WTC11 (cell line): ENCODE data around the gene CCM2L. TPM values are rescaled to one million over a fixed set of nuclear protein-coding genes. Genes with fewer than 3 reads are reported as not detected.
A peak's percentile ranks its signal among the peaks of the same experiment; 100 is the strongest.

ENCODE experiments used
- AFF4 ChIP-seq: sonication (generic); formaldehyde crosslinking; IDR thresholded peaks from 2 replicates; pipeline ENCODE4 v1.8.1; 2023; ENCODE audit warnings: mild to moderate bottlenecking, missing genetic modification reagents, borderline replicate concordance
- ATF2 ChIP-seq: sonication (generic); formaldehyde crosslinking; IDR thresholded peaks from 2 replicates; pipeline ENCODE4 v1.8.1; 2022; ENCODE audit warnings: low read depth, missing genetic modification reagents, borderline replicate concordance
- CBFB ChIP-seq: sonication (generic); formaldehyde crosslinking; IDR thresholded peaks from 2 replicates; pipeline ENCODE4 v1.8.1; 2022; ENCODE audit warnings: mild to moderate bottlenecking, low read depth, missing genetic modification reagents
- CDX4 ChIP-seq: fragments of 250-450 bp; sonication (Bioruptor Pico); IDR thresholded peaks from 2 replicates; pipeline ENCODE4 v1.9.0; 2021; ENCODE audit warnings: moderate library complexity, mild to moderate bottlenecking, inconsistent platforms, borderline replicate concordance
- CTCF ChIP-seq: fragments of 200-600 bp; IDR thresholded peaks from 2 replicates; pipeline ENCODE4 v1.8.0; 2022; ENCODE audit warnings: antibody characterized with exemption
- E2F4 ChIP-seq: sonication (generic); formaldehyde crosslinking; IDR thresholded peaks from 2 replicates; pipeline ENCODE4 v1.8.1; 2022; ENCODE audit warnings: low read depth, mild to moderate bottlenecking, moderate library complexity, missing genetic modification reagents, borderline replicate concordance
- HMGXB4 ChIP-seq: sonication (generic); formaldehyde crosslinking; IDR thresholded peaks from 2 replicates; pipeline ENCODE4 v1.8.1; 2023; ENCODE audit warnings: mild to moderate bottlenecking, moderate library complexity, missing genetic modification reagents
- MAX ChIP-seq: sonication (generic); formaldehyde crosslinking; IDR thresholded peaks from 2 replicates; pipeline ENCODE4 v1.8.0; 2022; ENCODE audit warnings: mild to moderate bottlenecking, missing genetic modification reagents
- NFE2L1 ChIP-seq: sonication (generic); formaldehyde crosslinking; IDR thresholded peaks from 2 replicates; pipeline ENCODE4 v1.8.1; 2023; ENCODE audit warnings: missing genetic modification reagents
- NR3C1 ChIP-seq: sonication (generic); formaldehyde crosslinking; conservative IDR thresholded peaks from 2 replicates; pipeline ENCODE4 v1.8.1; 2023; ENCODE audit warnings: low read depth, mild to moderate bottlenecking, missing genetic modification reagents
- PREB ChIP-seq: sonication (generic); formaldehyde crosslinking; IDR thresholded peaks from 2 replicates; pipeline ENCODE4 v1.8.1; 2022; ENCODE audit warnings: mild to moderate bottlenecking, missing genetic modification reagents, moderate library complexity, borderline replicate concordance
- RELA ChIP-seq: sonication (generic); formaldehyde crosslinking; IDR thresholded peaks from 2 replicates; pipeline ENCODE4 v1.8.1; 2022; ENCODE audit warnings: missing genetic modification reagents, mild to moderate bottlenecking, borderline replicate concordance
- RORB ChIP-seq: fragments of 250-450 bp; sonication (Bioruptor Pico); IDR thresholded peaks from 2 replicates; pipeline ENCODE4 v1.9.0; 2021; ENCODE audit warnings: mild to moderate bottlenecking
- SMAD3 ChIP-seq: sonication (generic); formaldehyde crosslinking; IDR thresholded peaks from 2 replicates; pipeline ENCODE4 v1.8.0; 2022; ENCODE audit warnings: missing genetic modification reagents, mild to moderate bottlenecking, borderline replicate concordance
- SMAD4 ChIP-seq: sonication (generic); formaldehyde crosslinking; IDR thresholded peaks from 2 replicates; pipeline ENCODE4 v1.8.0; 2022; ENCODE audit warnings: mild to moderate bottlenecking, missing genetic modification reagents
- TP53 ChIP-seq: sonication (generic); formaldehyde crosslinking; IDR thresholded peaks from 2 replicates; pipeline ENCODE4 v1.8.1; 2023; ENCODE audit warnings: mild to moderate bottlenecking, missing genetic modification reagents
- USF1 ChIP-seq: sonication (generic); formaldehyde crosslinking; IDR thresholded peaks from 2 replicates; pipeline ENCODE4 v1.8.0; 2022; ENCODE audit warnings: mild to moderate bottlenecking, missing genetic modification reagents
- ZMAT4 ChIP-seq: fragments of 250-450 bp; sonication (Bioruptor Pico); IDR thresholded peaks from 2 replicates; pipeline ENCODE4 v1.9.0; 2021; ENCODE audit warnings: mild to moderate bottlenecking
- ZNF138 ChIP-seq: sonication (generic); formaldehyde crosslinking; conservative IDR thresholded peaks from 2 replicates; pipeline ENCODE4 v1.8.1; 2022; ENCODE audit warnings: mild to moderate bottlenecking, moderate library complexity, missing genetic modification reagents
- ZNF219 ChIP-seq: sonication (generic); formaldehyde crosslinking; IDR thresholded peaks from 2 replicates; pipeline ENCODE4 v1.8.0; 2023; ENCODE audit warnings: missing genetic modification reagents, mild to moderate bottlenecking, borderline replicate concordance
- ZNF396 ChIP-seq: fragments of 250-450 bp; sonication (Bioruptor Pico); IDR thresholded peaks from 2 replicates; pipeline ENCODE4 v1.8.0; 2021; ENCODE audit warnings: mild to moderate bottlenecking, moderate library complexity, borderline replicate concordance
- ZNF423 ChIP-seq: fragments of 250-450 bp; sonication (Bioruptor Pico); IDR thresholded peaks from 2 replicates; pipeline ENCODE4 v2.1.2; 2022; ENCODE audit warnings: mild to moderate bottlenecking, moderate library complexity
- total RNA-seq: library from RNA; stranded (reverse); gene quantifications from 3 replicates; pipeline ENCODE4 v1.2.3, GENCODE V29; 2021

Gene CCM2L
- total RNA-seq, 1 experiment from 2014 or later, result 7.8 TPM

- TF ChIP-seq ZNF219 (CRISPR knock-in tag), result peak; percentile 100
- TF ChIP-seq MAX (CRISPR knock-in tag), result peak; percentile 99
- peak; percentile 99 for TF ChIP-seq ATF2 (CRISPR knock-in tag)
- TF ChIP-seq ZNF138, result peak; percentile 99
- peak; percentile 70 for TF ChIP-seq ZNF423 (CRISPR knock-in tag)
- TF ChIP-seq NR3C1 (CRISPR knock-in tag), result peak; percentile 100
- peak; percentile 100 for TF ChIP-seq NFE2L1 (CRISPR knock-in tag)
- no peak for TF ChIP-seq ZMAT4 (CRISPR knock-in tag)
- TF ChIP-seq RELA (CRISPR knock-in tag), result peak; percentile 100
- TF ChIP-seq CTCF, result no peak
- TF ChIP-seq CDX4, result no peak
- TF ChIP-seq PREB (CRISPR knock-in tag), result peak; percentile 100
- peak; percentile 97 for TF ChIP-seq ZNF396 (CRISPR knock-in tag)
- peak; percentile 99 for TF ChIP-seq HMGXB4
- peak; percentile 100 for TF ChIP-seq CBFB
- peak; percentile 99 for TF ChIP-seq AFF4
- TF ChIP-seq USF1 (CRISPR knock-in tag), result peak; percentile 97
- TF ChIP-seq SMAD3 (CRISPR knock-in tag), result peak; percentile 100
- peak; percentile 100 for TF ChIP-seq TP53
- peak; percentile 100 for TF ChIP-seq SMAD4 (CRISPR knock-in tag)
- TF ChIP-seq RORB (CRISPR knock-in tag), result no peak
- TF ChIP-seq E2F4, result peak; percentile 100
Observed at GRCh38 chr20:31968291-31969126, 41.7 kb upstream of the CCM2L start (continued).
